HG02759 (cell line): ENCODE measurements around the gene YIF1A.

Source experiments
- ATAC-seq: cut with Tn5 transposase; IDR thresholded peaks from one replicate; pipeline ENCODE4 v1.9.1; 2021; ENCODE audit warnings: mild to moderate bottlenecking, moderate library complexity; ENCODE audit not compliant: unreplicated experiment

The YIF1A gene

DNA sequence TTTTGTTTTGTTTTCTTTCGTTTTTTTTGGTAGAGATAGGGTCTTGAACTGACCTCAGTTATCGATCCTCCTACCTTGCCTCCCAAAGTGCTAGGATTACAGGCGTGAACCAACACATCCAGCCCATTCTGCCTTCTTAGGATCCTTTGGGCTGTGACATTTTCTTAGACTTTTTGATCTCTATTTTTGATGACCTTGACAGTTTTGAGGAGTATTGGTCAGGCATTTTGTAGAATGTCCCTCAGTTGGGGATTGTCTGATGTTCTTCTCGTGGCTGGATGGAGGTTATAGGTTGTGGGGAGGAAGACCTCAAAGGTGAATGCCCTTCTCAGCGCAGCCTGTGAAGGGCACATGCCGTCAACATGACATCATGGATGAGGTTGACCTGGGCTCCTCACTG, 40.0 kb downstream of the YIF1A start:
- no peak for ATAC-seq

DNA sequence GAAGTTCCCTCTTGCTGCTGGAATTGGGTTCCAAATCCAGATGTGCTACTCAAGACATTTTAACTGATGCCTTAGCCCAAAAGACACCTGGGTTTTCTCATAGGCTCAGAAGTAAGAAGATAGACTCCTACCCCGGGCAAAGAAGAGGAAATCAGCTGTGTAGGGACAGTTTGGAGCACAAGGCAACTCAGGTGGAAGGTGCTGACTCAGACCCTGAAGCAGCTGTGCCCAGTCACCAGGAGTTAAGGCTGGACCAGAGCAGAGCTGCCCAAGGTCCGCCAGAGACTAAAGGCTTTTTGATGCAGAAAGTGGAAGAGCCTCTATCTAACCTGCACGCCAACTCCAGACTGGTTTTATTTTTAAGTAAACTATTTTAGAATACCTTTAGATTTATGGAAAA, 41.1 kb downstream of the YIF1A start:
- ATAC-seq: no peak

DNA sequence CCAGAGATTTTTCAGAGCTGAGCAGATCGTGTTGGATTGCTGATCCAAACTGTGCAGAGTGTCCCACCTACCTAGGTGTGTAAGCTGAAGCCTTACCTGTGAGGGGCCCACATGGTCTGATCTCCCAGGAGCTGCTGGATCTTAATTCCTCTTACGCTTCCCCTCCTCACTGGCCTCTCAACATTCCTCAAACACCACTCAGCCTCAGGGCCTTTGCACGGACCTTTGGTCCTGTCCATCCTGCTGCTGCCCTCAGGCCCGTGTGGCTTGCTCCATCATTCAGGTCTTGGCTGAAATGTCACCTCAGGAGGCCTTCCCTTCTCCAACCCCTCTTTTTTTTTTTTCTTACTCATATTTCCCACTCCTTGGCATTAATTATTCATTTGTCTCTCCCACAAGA, 41.6 kb downstream of the YIF1A start:
- ATAC-seq: no peak

DNA sequence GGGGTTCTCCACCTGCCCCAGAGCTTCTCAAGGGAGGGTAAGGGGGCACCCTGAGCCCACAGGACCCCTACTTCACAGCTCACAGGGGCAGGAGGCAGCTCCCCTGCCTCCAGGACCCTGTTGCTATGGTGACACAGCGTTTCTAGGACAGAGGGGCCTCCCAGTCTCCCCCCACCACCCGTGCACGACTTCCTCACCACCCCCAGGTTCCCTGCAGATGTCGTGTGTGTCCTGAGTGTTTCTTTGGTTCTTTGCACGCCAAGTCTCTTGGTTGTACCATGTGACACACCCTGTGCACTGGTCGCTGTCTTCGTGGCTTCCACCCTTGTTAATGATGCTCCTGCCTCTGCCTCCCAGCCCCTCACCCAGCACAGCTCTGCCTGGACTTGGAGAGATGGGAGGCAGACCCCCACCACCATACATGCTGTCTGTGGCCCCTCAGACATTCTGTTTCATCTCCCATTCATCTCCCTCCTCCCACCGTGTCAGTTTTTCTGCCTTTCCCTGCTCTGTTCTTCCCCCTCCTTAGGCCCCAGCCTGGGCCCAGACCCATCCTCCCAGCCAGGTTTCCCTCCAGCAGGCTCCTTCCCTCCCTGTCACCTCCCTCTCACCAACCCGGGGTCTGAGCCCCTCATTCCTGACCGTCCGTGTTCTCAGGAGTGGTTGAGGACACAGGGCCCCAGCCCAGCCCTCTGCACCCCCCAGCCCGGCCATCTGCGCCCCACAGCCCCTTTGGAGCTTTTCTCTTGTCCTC, 45.0 kb downstream of the YIF1A start:
- no peak for ATAC-seq

DNA sequence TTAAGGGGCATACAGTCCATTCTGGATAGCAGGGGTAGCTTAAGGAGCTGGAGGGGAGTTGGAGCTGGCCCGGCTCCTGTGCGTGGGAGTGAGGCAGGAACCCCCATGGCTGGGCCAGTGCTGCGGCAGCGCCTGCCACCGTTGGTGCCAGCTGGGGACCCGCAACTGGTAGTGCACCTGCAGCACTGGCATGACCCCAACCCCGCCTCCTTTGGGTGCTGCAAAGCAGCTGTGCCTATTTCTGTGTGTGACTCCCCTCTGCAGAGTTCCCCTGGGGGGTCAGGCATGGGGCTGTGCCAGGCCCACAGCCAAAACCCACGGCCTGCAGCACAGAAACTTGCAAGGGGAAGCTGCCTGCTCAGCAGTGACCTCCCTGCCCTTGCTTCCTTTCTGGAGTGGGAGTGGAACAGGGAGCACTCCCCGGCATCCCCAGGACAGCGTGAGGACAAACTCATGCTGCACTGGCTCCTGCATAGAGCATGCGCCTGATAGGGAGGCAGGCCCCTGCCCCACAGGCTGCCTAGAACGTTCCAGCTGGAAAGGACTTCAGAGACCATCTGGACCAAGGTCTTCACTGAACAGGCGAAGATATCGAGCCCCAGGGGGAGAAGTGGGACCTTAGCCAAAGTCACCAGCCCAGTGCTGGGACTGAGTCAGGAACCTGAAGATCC, 46.7 kb downstream of the YIF1A start:
- ATAC-seq: no peak

DNA sequence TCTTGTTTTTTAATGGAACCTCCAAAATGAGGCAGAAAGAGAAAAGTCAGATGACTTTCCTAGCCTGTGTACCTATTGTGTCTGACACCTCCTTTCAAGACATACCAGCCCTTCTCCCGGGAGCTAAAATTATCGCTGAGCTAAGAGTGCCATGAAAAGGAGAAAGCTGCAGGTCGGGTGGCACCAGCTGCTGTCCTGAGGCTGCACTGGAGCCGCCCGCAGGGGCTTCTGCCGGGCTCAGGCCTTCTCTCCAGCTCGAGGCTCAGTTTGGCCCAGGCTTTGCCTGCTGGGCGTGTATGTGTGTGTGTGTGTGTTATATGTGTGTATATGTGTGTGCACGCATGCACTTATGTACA, 48.2 kb downstream of the YIF1A start:
- no peak for ATAC-seq

DNA sequence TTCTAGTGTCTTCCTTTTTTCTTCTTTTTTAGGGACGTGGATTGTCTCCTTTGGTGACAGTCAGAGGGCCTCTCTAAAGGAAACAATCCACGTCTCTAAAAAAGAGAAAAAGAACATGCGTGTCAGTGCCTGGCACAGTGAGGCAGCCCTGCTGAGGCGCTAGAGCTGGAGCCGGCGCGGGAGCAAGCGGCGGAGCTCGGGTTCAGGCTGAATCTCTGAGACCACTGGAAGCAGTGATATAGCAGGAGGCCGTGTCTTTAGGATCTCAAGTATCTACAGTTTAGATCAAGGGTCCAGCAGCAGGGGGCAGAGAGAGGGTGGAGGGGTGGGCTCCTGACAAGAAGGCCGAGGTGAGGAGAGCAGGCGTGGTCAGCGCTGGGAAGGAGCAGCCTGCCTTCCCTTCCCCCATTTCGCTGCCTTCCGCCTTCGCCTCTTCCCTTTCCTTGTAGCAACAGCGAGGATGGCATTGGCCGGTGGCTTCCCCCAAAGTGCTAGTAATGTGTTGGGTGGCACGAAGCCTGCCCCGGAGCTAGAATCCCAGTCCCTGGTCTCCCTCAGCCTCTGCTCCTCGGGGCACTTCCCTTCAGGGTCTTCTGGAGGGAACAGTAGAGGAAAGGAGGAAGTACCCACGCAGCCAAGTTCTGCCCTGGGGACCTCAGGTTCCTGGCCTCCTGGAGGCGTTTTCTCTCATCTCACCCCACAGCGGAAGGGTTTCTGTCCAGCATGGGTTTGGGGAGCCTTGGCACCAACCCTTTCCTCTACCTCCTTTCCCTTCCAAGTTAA, 48.8 kb downstream of the YIF1A start:
- no peak for ATAC-seq

DNA sequence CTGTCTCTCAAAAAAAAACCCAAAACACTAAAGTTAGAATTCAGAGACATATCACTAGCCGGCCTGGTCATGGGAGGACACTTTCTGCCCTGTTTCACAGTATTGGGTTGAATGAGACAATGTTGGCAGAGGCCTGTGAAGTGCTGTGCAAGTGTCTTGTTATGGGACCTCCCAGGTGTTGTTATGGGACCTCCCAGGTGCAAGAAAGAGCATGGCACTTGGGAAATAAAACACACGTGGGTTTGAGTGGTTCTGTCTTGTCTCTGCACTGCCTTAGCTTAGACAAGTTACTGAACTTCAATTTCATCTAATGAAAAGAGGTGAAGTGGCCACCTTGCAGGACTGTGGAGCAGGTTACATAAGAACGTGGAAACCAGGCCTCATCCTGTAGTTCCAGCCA, 49.4 kb downstream of the YIF1A start:
- ATAC-seq: no peak

DNA sequence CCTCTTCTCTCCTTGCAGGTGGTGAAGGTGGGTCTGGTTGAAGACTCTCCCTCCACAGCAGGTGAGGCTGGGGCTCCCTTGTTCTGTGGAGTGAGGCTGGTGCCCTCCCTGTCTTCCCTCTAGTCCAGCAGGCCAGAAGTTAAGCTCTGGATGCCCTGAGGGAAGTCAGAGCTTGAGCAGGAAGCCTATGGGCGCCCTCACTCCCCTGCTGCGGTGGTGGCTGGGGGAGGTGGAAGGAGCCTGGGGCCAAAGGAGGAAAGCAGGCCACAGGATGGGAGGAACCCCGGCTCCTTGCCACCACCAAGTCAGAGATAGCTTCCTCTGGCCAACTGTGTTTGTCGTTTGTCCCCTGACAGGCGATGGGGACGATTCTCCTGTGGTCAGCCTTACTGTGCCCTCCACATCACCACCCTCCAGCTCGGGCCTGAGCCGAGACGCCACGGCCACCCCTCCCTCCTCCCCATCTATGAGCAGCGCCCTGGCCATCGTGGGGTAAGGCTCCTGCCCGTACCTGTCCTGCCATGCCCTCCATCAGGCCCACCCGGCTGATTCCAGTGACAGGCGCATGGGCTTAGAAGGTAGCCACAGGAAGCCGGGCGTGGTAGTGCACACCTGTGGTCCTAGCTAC, 50.0 kb downstream of the YIF1A start:
- no peak for ATAC-seq

DNA sequence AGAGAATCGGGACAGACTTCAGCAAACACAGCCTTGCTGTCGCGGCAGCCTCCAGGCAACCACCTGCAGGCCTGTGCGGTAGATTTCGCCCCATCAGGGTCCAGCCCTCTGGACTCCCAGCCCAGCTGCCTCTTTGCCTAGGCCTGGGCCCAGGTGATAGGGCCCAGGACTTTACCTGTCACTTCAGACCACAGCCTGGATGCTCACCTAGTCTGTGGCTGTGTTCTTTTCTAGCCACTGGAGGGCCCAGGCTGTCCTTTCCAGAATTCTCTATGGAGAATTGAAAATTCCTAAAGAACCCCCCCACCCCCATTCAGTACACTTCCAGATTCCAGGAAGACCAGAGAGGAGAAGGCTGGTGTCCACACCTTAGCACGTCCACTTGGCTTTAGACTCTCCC, 51.1 kb downstream of the YIF1A start:
- no peak for ATAC-seq

DNA sequence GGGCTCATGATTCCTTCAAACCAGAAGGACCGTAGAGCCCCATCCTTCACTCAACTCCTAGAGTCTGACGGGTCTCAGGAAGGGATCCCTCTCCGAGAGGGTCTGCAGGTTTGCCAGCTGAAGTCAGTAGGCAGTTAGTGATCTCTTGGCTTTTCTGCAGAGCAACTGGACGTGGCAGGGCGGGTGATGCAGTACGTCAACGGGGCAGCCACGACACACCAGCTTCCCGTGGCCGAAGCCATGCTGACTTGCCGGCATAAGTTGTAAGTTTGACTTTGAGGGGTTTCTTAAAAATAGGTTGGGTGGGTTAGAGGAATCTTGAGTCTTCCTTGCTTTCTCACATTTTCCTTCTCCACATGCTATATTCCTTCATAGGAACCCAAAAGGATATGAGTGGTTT, 53.8 kb downstream of the YIF1A start:
- no peak for ATAC-seq
